GM19397 (cell line): ENCODE results near the gene MPPED1.

ENCODE experiments used
- ATAC-seq: cut with Tn5 transposase; IDR thresholded peaks from one replicate; pipeline ENCODE4 v1.9.1; 2021; ENCODE audit warnings: mild to moderate bottlenecking, moderate library complexity; ENCODE audit not compliant: unreplicated experiment

Gene MPPED1, protein sequence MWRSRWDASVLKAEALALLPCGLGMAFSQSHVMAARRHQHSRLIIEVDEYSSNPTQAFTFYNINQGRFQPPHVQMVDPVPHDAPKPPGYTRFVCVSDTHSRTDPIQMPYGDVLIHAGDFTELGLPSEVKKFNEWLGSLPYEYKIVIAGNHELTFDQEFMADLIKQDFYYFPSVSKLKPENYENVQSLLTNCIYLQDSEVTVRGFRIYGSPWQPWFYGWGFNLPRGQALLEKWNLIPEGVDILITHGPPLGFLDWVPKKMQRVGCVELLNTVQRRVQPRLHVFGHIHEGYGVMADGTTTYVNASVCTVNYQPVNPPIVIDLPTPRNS

DNA sequence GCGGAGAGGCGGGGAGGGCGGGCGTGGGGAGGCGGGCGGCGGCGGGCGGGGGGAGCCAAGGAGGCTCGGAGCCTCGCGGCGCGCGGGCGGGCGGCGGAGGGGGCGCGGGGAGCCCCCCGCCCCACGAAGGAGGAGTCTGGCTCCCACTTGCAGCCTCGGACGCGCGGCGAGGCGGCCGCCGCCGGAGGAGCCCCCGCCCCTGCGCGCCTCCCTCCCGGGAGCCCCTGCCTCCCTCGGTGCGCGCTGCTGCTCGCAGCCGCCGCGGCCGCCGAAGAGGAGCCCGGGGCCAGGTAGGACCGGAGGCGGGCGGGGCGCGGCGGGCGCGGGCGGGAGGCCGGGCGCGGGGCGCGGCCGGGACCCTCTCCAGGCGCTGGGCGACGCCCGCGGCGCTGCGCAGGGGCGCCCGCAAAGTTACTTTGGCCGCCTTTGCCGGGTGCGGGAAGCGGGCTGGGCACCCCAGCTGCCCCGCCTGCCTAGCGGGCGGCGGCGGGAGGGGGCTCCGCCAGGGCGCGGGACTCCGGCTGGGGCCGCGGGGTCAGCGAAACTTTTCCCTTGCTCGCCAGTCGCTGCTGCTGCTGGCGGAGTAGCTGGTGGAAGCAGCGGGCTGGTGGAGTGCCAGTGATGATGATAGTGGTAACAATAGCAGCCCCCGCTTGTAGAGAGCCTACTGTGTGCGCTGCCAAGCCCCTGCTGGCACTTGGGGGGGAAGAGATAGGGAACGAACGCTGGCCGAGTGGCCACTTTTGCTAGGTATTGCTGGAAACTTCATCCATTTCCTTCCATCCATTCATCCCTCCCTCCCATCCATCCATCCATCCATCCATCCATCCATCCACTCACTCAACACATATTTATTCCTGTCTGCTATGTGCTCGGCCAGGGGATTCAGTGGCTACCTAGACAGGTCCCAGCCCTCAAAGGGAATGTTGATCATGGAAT is at the start of gene MPPED1:
Gene MPPED1, plus strand, starts transcription at position 146 of the 939 bp plus-strand sequence. CDS start 12,972 bp downstream, outside the sequence.
- no peak for ATAC-seq

DNA sequence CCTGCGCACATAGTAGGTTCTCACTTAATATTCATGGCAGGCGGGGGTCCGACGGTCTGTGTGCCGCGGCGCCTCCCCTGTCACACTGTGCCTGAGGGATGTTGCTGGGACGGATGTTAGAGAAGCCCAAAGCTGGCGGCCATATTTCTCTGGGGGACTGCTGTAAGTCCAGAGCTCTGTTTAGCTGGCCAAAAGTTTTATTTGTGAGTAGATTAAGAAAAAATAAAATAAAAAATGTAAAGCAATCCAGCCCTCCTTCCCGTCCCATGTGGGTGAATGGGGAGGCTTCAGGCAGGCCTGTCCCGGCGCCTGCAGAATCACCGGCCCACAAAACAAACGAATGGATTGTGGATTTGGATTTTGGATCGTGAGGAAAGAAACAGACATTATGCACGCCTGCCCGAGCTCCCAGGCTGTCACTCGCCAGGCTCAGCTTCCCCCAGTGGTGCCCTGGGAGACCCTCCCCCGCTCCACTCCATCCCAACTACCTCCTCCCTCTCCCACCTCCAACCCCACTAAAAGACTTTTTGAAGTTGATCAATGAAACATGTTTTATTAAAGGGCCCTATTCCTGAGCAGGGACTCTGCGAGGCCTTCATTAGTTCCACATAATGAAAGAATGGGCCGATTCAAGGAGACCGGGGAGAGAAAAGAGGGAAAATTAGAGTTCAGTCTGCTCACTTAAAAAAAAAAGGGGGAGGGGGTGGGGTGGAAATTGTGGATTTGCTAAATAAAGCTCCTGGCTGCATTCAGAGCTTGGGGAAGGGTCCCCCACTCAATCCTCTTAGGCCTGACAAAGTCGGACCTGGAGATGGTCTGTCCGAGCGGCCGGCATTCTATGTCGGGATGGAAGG is 48.3 kb upstream of the MPPED1 start:
- ATAC-seq = no peak

DNA sequence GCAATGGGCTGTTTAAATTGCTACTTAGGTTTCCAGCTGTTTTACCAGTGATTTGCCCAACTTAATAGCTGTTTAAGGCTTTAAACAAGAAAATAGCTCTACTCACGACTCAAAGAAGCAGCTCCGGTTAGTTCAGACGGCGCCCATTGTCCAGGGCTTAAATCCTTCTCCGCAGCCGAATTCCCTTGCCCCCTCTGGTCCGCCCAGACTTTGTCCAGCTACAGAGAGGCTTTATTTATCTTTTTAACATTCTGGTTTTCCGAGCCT is 47.7 kb upstream of the MPPED1 start:
- ATAC-seq = no peak

DNA sequence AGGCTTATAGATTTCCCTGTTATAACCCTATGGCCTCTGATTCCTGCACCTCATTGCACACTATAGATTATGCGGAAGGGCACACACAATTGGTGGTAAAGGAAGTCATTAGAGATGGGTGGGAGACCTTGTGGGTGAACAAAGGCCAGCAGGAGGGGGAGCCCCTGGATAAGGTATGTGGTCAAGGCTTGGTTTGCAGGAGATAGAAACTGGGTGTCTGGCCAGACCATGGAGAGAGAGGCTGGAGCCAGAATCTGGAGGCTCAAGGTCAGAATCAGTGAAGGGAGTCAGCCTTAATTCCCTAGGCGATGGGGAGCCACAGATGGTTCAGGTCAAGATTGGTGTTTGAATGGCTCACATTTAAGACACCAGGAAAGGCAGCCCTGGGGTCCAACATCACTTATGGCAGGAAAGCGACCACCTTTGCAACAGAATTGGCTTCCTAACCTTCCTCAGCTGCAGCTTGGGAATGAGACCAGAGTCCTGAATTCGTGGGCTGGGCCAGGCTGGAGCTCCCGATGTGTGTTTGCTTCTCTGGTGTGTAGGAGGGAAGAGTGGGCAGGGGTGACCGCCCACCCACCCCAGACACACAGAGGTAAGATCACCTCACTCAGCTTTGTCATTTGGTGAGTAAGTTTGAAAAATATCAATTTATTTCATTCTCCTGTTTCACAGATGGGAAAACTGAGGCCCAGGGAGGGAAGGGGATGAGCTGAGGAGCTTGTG is 45.9 kb upstream of the MPPED1 start:
- ATAC-seq = no peak

DNA sequence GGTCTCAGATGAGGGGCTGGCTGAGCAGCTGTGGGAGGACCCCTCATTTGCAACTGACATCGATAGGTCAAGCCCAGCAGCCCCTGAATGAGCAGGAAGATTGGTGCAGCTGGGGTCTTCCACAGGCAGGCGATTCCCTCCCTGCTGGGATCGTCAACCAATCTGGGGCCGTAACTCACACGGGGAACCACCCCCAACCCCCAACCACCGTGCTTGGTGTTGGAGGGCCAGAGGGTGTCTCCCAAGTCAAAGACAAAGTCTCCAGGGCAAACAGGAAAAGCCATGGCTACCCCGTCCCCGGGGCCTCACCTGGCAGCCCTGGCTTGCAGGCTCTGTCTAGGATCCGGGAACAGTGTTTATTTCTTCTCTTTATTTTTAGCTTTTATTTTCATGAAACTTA is 41.8 kb upstream of the MPPED1 start:
- no peak for ATAC-seq

DNA sequence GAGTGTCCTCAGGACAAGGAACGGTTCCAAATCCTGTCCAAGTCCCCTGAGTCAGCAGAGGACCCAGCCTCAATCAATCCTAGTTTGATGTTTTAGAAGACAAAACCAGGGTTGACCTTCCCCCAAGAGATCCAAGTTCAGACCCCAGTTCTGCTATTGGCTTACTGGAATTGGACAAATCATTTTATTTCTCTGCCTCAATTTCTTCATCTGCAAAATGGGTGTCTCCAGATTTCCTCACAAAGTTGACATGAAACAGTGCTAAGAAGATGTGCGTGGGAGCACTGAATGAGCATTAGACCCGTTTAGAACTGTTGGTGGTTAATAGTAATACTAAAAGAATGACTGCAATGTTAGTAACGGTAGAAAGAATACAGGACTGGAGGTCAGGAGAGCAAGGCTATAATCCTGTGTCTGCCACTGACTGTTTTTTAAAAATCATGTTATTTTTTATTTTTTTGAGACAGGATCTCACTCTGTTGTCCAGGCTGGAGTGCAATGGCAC is 35.8 kb upstream of the MPPED1 start:
- ATAC-seq = no peak

DNA sequence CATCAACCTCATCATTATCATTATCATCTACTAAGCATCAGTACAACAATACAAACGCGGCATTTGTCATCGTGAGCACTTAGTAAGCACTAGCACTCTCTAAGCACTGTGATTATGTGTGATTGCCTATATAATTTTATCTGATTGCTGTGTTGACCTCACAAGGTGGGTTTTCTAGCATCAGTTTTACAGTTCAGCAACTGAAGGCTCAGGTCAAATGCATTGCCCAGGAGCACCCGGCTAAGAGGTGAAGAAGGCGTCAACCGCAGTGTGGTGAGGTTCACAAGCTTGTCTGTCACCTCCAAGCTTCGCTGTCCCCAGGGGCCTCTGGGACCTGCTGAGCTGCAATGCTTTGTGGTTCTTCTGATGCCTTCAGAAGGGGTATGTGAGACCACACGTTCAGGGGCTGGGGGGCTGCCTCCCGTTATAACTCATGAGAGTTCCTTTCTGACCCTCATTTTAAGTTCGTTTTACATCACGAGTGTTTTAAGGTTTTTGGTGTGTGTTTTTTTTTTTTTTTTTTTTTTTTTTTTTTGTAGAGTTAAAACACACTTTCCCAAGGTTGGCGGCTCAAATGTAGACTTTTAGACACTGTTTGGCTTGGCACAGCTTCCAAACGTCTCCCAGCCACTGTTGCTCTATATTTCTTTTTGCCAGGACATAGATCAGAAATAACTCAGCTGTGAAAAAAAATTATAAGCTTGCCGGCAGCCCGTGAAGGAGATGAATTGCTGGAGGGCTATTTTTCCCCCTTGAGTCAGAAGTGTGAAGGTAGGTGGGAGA is 34.9 kb upstream of the MPPED1 start:
- no peak for ATAC-seq

DNA sequence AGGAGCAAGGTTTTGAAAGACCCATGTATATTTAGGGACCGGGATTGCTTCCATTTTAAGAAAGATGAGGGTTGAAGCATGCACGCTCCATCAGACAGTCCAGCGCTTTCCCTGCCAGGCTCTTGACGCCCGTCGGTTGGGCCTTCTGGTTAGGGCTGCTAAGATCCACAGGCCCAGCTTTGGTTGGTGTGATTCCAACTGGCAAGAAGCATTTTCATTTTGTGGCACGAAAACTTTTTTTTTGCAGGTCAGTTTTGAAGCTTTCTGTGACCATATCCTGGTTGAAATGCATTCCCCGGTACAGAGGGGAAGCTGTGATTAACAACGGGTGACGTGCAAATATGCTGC is 34.3 kb upstream of the MPPED1 start:
- ATAC-seq = no peak

DNA sequence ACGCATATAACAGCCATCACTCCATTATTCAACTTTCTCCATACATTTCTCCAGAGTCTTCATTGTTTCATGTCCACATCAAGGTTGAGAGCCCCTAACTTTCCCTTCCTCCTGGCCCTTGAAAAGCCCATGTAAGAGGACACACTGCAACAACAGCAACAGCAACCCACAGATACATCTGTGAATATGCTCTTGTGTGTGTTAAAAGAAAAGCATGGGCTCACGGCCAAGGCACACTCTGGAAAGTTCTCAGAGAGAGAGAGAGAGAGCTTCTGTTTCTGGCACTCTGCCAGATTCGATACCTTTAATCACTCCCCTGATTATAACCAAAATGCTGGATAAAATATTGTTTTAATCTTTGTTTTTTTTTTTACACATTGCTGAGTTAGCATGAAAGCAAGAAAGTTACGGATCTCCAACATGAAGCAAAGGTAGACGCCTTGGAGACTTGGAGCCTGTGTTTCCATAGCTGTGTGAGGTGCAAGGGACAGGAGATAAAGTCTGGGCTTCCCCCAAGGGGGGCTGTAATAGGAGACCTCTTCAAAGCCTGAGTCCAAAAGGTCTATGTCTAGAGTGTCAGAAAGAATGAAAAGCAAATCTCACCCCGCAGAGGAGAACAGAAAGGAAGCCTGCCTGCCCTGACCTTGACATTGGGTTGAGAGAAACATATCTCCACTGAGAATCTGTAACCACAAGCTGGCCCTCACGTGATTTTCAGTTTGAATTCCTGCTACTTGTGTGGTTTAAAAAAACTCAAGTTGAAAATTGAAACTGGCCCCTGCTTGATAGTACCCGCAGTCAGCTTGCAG is 33.7 kb upstream of the MPPED1 start:
- ATAC-seq = no peak

DNA sequence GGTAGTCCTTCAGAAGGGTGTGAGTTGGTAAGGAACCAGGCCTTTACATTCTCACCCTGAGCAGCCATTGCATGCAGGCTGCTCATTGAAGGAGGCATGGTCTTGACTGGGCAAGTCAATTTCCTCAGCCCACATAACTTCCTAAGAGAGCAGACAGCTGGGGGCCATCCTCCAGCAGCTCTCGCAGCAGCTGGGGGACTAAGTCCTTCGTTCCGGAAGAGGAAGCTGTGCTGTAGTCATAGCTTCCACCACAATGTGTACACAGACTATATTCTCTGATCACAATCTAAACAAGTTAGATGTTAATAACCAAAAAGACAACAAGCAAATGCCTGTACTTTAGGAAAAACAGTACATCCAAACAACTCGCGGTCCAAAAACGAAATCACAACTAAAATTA is 30.1 kb upstream of the MPPED1 start:
- ATAC-seq = no peak

DNA sequence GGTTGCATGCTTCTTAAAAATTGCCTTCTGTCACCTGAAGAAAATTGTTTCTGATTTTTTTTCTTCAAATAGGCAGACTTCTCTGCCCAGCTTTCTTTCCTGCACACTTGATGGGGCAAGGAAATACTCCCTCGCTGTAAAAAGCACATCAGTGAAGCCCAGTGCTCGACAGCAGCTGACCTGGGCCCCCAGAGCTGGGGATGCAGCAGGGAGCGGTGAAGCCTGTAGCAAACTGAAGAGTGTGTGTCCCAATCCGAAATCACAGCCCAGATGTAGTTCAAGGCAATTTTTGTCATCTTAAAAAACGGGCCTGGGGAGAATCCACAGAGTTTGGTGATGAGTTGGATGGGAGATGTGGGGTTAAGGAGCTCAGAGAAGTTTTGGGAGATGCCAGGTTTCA is 27.0 kb upstream of the MPPED1 start:
- no peak for ATAC-seq

DNA sequence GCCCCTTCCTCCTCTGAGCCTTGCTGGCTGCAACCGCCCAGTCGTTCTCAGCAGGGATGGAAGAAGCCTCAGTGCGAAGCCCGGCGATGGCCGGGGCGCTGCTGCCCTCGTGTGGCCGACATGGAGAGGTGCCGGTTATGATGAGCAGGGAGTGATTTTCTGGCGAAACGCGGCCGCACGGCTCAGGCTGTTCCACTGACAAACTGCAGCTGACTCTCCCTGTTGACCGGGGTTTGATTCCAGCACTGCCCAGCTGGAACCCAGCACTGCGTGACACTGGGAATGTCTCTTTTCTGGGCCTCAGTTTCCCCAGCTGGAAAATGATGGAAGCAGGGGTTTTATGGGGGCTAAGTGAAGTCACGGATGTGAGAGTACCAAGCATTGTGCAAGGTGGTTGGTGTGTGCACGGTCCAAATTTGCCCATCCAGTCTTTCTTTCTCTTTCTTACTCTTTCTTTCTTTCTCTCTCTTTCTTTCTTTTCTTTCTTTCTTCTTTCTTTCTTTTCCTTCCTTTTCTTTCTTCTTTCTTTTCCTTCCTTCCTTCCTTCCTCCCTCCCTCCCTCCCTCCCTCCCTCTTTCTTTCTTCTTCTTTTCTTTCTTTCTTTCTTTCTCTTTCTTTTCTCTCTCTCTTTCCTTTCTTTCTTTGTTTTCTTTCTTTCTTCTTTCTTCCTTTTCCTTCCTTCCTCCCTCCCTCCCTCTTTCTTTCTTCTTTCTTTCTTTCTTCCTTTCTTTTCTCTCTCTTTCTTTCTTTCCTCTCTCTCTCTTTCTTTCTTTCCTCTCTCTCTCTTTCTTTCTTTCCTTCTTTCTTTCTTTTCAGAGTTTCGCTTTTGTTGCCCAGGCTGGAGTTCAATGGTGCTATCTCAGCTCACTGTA is 25.8 kb upstream of the MPPED1 start:
- peak; percentile 66 for ATAC-seq

DNA sequence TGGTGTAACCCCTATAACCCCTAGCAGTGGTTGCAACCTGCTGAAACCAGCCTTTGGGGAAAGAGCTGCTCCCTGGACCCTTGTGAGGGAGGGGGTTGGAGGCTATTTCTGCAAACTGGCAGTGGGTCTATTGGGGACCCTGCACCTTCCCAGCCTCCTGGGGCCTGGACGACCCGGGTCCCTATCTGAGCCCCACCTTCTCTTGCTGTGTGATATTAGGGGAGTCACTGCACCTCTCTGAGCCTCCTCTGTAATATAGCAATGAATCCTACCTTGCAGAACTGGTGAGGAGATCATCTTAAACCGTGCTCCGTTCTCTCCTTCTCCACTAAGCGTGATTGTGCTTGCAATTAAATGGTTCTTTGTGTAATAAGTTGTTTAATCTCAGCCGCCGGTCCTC is 24.0 kb upstream of the MPPED1 start:
- ATAC-seq = no peak

DNA sequence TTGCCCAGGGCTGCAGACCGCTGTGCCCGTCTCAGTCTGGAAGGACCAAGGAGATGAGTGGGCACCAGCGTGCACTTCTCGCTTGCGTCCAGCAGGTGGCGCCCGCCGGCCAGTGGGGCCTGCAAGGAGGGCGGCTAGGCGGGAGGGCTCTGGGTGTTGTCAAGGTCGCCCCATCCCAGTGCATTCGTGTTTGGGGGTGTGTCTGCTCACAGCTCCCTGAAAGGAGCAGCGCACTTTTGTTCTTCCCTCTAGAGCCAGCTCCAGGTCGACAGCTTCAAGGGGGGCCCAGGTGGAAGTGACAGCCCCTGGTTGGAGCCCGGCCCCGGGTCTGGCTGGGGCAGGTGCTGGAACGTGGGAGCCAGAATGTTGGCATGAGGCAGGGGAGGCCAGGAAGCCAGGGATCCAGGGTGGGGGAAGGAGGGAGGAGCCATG is 23.4 kb upstream of the MPPED1 start:
- ATAC-seq = no peak

DNA sequence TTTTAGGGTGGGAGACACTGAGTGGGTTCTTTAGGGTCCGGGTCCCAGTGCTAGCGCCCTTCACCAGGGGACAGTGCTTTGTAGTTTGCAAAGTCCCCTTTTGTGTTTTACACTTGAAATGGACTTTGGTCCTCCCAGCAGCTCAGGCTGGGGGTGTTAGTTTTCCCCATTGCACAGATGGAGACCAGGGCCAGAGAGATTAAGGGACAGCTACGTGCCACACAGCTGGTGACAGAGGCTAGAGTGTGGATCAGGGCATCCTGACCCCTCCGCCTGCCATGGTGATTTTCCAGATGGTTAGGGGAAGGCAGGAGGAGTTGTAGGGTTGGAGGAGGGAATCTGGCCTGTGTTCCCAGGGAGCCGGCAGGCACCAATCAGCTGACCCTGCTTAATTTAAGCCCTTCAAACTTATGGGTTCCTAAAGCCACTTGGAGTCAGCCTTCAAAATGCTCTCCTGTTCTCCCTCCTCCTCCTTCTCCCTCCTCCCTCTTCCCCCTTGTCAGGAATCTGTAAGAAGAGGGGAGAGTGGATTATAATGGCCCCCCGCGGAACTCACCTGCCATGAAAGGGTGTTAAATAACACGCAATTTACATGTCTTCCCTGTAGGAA is 22.5 kb upstream of the MPPED1 start:
- ATAC-seq = no peak

DNA sequence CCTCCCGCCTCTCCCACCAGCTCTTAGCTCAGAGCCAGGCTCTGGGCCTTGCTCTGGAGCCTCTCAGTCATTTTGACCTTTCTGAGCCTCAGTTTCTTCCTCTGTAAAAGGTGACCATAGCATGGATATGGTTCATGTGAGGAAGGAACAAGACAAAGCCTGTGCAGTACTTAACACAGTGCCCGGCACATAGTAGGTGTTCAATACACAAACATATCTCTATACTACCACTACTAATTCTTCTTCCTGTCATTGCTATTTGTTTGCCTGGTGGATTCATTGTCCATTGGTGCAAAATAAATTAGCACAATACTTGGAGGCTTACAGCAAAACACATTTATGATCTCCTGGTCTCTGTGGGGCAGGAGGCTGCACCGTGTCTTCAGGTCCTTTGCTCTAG is 21.6 kb upstream of the MPPED1 start:
- no peak for ATAC-seq

DNA sequence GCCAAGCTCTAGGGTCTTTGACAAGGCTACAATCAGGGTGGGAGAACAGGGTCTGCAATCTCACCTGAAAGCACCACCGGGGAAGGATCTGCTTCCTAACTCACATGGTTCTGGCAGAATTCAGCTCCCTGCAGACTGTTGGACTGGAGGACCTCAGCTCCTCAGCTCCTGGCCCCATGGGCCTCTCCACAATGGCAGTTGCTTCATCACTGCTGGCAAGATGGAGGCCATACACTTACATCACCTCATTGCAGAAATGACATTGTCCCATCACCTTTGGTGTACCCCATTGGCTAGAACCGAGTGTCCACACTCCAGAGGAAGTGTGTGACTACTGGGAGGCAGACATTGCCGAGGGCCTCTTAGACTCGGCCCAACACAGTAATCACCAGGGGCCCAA is 20.9 kb upstream of the MPPED1 start:
- ATAC-seq = no peak

DNA sequence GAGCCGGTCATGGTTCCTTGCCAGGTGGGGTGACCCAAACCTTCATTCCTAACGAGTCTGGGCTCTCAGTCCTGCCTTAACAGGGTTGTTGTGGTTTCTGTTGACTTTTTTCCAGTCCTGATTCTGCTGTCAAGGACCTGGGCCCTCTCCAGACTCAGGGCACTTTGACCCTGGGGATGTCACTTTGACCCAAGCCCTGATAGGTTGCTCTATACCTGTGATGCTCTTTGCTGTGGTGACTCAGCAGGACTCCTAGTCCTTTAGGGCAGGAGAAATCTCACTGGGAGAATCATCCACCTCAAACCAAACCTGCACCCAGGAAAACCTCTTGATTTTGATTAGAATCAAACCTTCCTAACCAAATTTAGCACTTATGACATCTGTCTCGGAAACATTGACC is 20.5 kb upstream of the MPPED1 start:
- ATAC-seq = no peak
